ENCODE results near the gene SRL. TPM values are rescaled to one million over a fixed set of nuclear protein-coding genes. Genes with fewer than 3 reads are reported as not detected.

SRL gene
- total RNA-seq, 4 donors from 2014 or later, result 0.84 to 3.6 (median 1.5) TPM

- H3K9me3 ChIP-seq, result no peaks in the 10 kb centered on the region
- H3K27ac ChIP-seq, result peak overlapping the region in 1 of 4 donors; percentile 15
- no peak for TF ChIP-seq EP300 (IDR thresholded peaks at IDR 0.05)
- no peak for TF ChIP-seq POLR2A (IDR thresholded peaks at IDR 0.05)
- TF ChIP-seq CTCF (IDR thresholded peaks at IDR 0.05), result no peak
- H3K27me3 ChIP-seq, result peaks cover 0 to 4% of the 10 kb centered on the region in 2 donors
- peaks cover 0 to 8% (median 0%) of the 10 kb centered on the region in 4 donors for H3K4me1 ChIP-seq
- 75 to 76% methylated on average over 19 of the region's 19 CpGs for WGBS, 2 donors
- DNase-seq (ENCODE audit: low spot score in 2 of 2), result no peak
- H3K4me3 ChIP-seq, result peak overlapping the region in 1 of 4 donors; percentile 31
- no peaks in the 10 kb centered on the region for H3K36me3 ChIP-seq
These were observed 2.2 kb downstream of the SRL start for GRCh38 chr16:4239682-4240175.

- peaks cover 0 to 8% (median 0%) of the 10 kb centered on the region in 4 donors for H3K4me1 ChIP-seq
- H3K27ac ChIP-seq, result peak overlapping the region in 1 of 4 donors; percentile 15
- peak overlapping the region in 1 of 4 donors; percentile 31 for H3K4me3 ChIP-seq
- H3K36me3 ChIP-seq, result no peaks in the 10 kb centered on the region
- H3K27me3 ChIP-seq, result peaks cover 0 to 4% of the 10 kb centered on the region in 2 donors
- no peak for DNase-seq (ENCODE audit: low spot score in 2 of 2)
- no peaks in the 10 kb centered on the region for H3K9me3 ChIP-seq
- WGBS, 2 donors, result 44 to 46% methylated on average over 5 of the region's 5 CpGs
- TF ChIP-seq EP300 (IDR thresholded peaks at IDR 0.05) (no peak), POLR2A (IDR thresholded peaks at IDR 0.05) (no peak), CTCF (IDR thresholded peaks at IDR 0.05) (no peak)
These were observed 2.9 kb downstream of the SRL start for GRCh38 chr16:4239020-4239419.

- no peaks in the 10 kb centered on the region for H3K36me3 ChIP-seq
- no peak overlapping the region for H3K4me3 ChIP-seq
- TF ChIP-seq POLR2A (IDR thresholded peaks at IDR 0.05) (no peak), CTCF (IDR thresholded peaks at IDR 0.05) (no peak), EP300 (IDR thresholded peaks at IDR 0.05) (no peak)
- DNase-seq (ENCODE audit: low spot score in 2 of 2), result no peak
- 47 to 52% methylated on average over 4 of the region's 4 CpGs for WGBS, 2 donors
- no peaks in the 10 kb centered on the region for H3K9me3 ChIP-seq
- H3K27ac ChIP-seq, result no peak overlapping the region
- H3K27me3 ChIP-seq, result no peaks in the 10 kb centered on the region
- peaks cover 0 to 5% (median 0%) of the 10 kb centered on the region in 4 donors for H3K4me1 ChIP-seq
These were observed 8.4 kb downstream of the SRL start for GRCh38 chr16:4233431-4233830.

- Histone ChIP-seq H3K36me3 (no peaks in the 10 kb centered on the region), H3K27me3 (no peaks in the 10 kb centered on the region), H3K4me1 (peaks cover 0 to 5% (median 0%) of the 10 kb centered on the region in 4 donors), H3K4me3 (no peak overlapping the region), H3K27ac (no peak overlapping the region), H3K9me3 (no peaks in the 10 kb centered on the region)
- no peak for TF ChIP-seq EP300 (IDR thresholded peaks at IDR 0.05)
- no peak for TF ChIP-seq POLR2A (IDR thresholded peaks at IDR 0.05)
- DNase-seq (ENCODE audit: low spot score in 2 of 2), result no peak
- 69 to 73% methylated on average over 14 of the region's 14 CpGs for WGBS, 2 donors
These were observed 9.1 kb downstream of the SRL start for GRCh38 chr16:4232541-4233386.

GRCh38 chr16:4231886-4232285, 10.0 kb downstream of the SRL start:
- TF ChIP-seq EP300 (IDR thresholded peaks at IDR 0.05), result no peak
- no peak for TF ChIP-seq POLR2A (IDR thresholded peaks at IDR 0.05)
- no peak for TF ChIP-seq CTCF (IDR thresholded peaks at IDR 0.05)
- H3K36me3 ChIP-seq, result no peaks in the 10 kb centered on the region
- no peak overlapping the region for H3K27ac ChIP-seq
- H3K27me3 ChIP-seq, result no peaks in the 10 kb centered on the region
- H3K4me3 ChIP-seq, result no peak overlapping the region
- WGBS, 2 donors, result 79 to 87% methylated on average over 11 of the region's 11 CpGs
- DNase-seq (ENCODE audit: low spot score in 2 of 2), result no peak
- no peaks in the 10 kb centered on the region for H3K9me3 ChIP-seq
- peaks cover 0 to 5% (median 0%) of the 10 kb centered on the region in 4 donors for H3K4me1 ChIP-seq

All from tibial nerve (tissue), 4 donors.